H9 (cell line): Measurements from ENCODE around the gene GALNT2. TPM values are rescaled to one million over a fixed set of nuclear protein-coding genes. Genes with fewer than 3 reads are reported as not detected.

Experiments used
- DNase-seq: peaks from one replicate; pipeline ENCODE4 v3.0.0-alpha.2; 2017
- H2AFZ ChIP-seq: one replicate; pipeline ENCODE4 v1.6.1; 2013; ENCODE audit warnings: mild to moderate bottlenecking, low read length, control low read depth, moderate library complexity
- H2AK5ac ChIP-seq: 2 replicates; pipeline ENCODE4 v1.6.1; 2013; ENCODE audit warnings: low read length, control low read depth, mixed read lengths; ENCODE audit not compliant: insufficient read length
- H2BK120ac ChIP-seq: one replicate; pipeline ENCODE4 v1.6.1; 2013; ENCODE audit warnings: low read depth, mild to moderate bottlenecking, low read length, control low read depth, inconsistent platforms; ENCODE audit not compliant: poor library complexity, severe bottlenecking
- H2BK12ac ChIP-seq: 2 replicates; pipeline ENCODE4 v1.6.1; 2013; ENCODE audit warnings: low read length, control low read depth, mixed read lengths, low read depth; ENCODE audit not compliant: insufficient read length
- H2BK15ac ChIP-seq: 2 replicates; pipeline ENCODE4 v1.6.1; 2013; ENCODE audit warnings: low read depth, low read length, control low read depth
- H2BK20ac ChIP-seq: one replicate; pipeline ENCODE4 v1.6.1; 2013; ENCODE audit warnings: low read depth, mild to moderate bottlenecking, low read length, control low read depth, inconsistent platforms; ENCODE audit not compliant: poor library complexity, severe bottlenecking
- H2BK5ac ChIP-seq: 2 replicates; pipeline ENCODE4 v1.6.1; 2013; ENCODE audit warnings: low read length, control low read depth, mixed read lengths; ENCODE audit not compliant: insufficient read length
- H3K14ac ChIP-seq: 2 replicates; pipeline ENCODE4 v1.6.1; 2013; ENCODE audit warnings: low read length, control low read depth; ENCODE audit not compliant: insufficient read depth
- H3K18ac ChIP-seq: 2 replicates; pipeline ENCODE4 v1.6.1; 2013; ENCODE audit warnings: low read depth, mild to moderate bottlenecking, mixed read lengths, low read length, control low read depth; ENCODE audit not compliant: insufficient read length
- H3K23ac ChIP-seq: 2 replicates; pipeline ENCODE4 v1.6.1; 2013; ENCODE audit warnings: low read length, control low read depth, mixed read lengths, low read depth; ENCODE audit not compliant: insufficient read length
- H3K23me2 ChIP-seq: 2 replicates; pipeline ENCODE4 v1.6.1; 2013; ENCODE audit warnings: low read depth, mild to moderate bottlenecking, mixed read lengths, low read length, control low read depth; ENCODE audit not compliant: insufficient read length, poor library complexity, severe bottlenecking
- H3K27ac ChIP-seq: 2 replicates; pipeline ENCODE4 v1.5.1; 2013; ENCODE audit warnings: low read length, control low read depth, mixed read lengths, low read depth; ENCODE audit not compliant: insufficient read length
- H3K27me3 ChIP-seq: 2 replicates; pipeline ENCODE4 v1.6.1; 2013; ENCODE audit warnings: low read length, control low read depth, inconsistent platforms; ENCODE audit not compliant: insufficient read depth
- H3K4ac ChIP-seq: 2 replicates; pipeline ENCODE4 v1.6.1; 2013; ENCODE audit warnings: low read depth, mild to moderate bottlenecking, control low read depth, inconsistent platforms, low read length, moderate library complexity
- H3K4me1 ChIP-seq: 2 replicates; pipeline ENCODE4 v1.6.1; 2013; ENCODE audit warnings: low read length, control low read depth, inconsistent platforms; ENCODE audit not compliant: insufficient read depth
- H3K4me2 ChIP-seq: 2 replicates; pipeline ENCODE4 v1.6.1; 2013; ENCODE audit warnings: low read length, control low read depth, mixed read lengths; ENCODE audit not compliant: insufficient read length, insufficient read depth
- H3K56ac ChIP-seq: 2 replicates; pipeline ENCODE4 v1.6.1; 2013; ENCODE audit warnings: low read depth, mild to moderate bottlenecking, mixed read lengths, low read length, control low read depth; ENCODE audit not compliant: insufficient read length
- H3K79me1 ChIP-seq: 2 replicates; pipeline ENCODE4 v1.6.1; 2013; ENCODE audit warnings: low read depth, mild to moderate bottlenecking, moderate library complexity, low read length, control low read depth, inconsistent platforms; ENCODE audit not compliant: insufficient read depth, poor library complexity, severe bottlenecking
- H3K79me2 ChIP-seq: 2 replicates; pipeline ENCODE4 v1.6.1; 2013; ENCODE audit warnings: low read length, control low read depth, inconsistent platforms; ENCODE audit not compliant: insufficient read depth
- H3K9ac ChIP-seq: 2 replicates; pipeline ENCODE4 v1.6.1; 2013; ENCODE audit warnings: low read length, control low read depth, mixed read lengths; ENCODE audit not compliant: insufficient read length; ENCODE audit errors: extremely low read depth
- H3K9me3 ChIP-seq: one replicate; pipeline ENCODE4 v1.6.1; 2013; ENCODE audit warnings: low read depth, low read length, inconsistent platforms; ENCODE audit not compliant: control insufficient read depth
- H3T11ph ChIP-seq: one replicate; pipeline ENCODE4 v1.6.1; 2013; ENCODE audit warnings: mild to moderate bottlenecking, low read length, control low read depth, inconsistent platforms
- H4K20me1 ChIP-seq: one replicate; pipeline ENCODE4 v1.6.1; 2013; ENCODE audit not compliant: control insufficient read depth, insufficient read length, insufficient read depth
- H4K5ac ChIP-seq: 2 replicates; pipeline ENCODE4 v1.6.1; 2013; ENCODE audit warnings: low read depth, mild to moderate bottlenecking, mixed read lengths, low read length, control low read depth; ENCODE audit not compliant: insufficient read length
- H4K8ac ChIP-seq: replicated peaks from 2 replicates; pipeline ENCODE4 v1.6.1; 2013; ENCODE audit warnings: low read length, control low read depth, mixed read lengths, low read depth; ENCODE audit not compliant: insufficient read length
- H4K91ac ChIP-seq: 2 replicates; pipeline ENCODE4 v1.6.1; 2013; ENCODE audit warnings: low read depth, mild to moderate bottlenecking, moderate library complexity, mixed read lengths, low read length, control low read depth; ENCODE audit not compliant: insufficient read length
- H3K27ac Mint-ChIP-seq, 3 experiments: 2 replicates in 2 of 3; 3 replicates in 1 of 3; pipeline ENCODE4 v1.8.0; 2020 to 2021; ENCODE audit warnings: mixed read lengths in 3 of 3, mild to moderate bottlenecking in 1 of 3, moderate library complexity in 1 of 3
- H3K27me3 Mint-ChIP-seq: 2 replicates; pipeline ENCODE4 v1.8.0; 2021; ENCODE audit warnings: low read depth, mild to moderate bottlenecking, moderate library complexity, mixed read lengths
- H3K36me3 Mint-ChIP-seq, 3 experiments: 2 replicates in 2 of 3; 3 replicates in 1 of 3; pipeline ENCODE4 v1.8.0; 2020 to 2021; ENCODE audit warnings: low read depth in 3 of 3, mixed read lengths in 3 of 3; ENCODE audit not compliant: insufficient read depth in 1 of 3
- H3K4me1 Mint-ChIP-seq, 2 experiments: 2 replicates each; pipeline ENCODE4 v1.8.0; 2020; ENCODE audit warnings: mixed read lengths in 2 of 2
- H3K4me3 Mint-ChIP-seq, 2 experiments: 2 replicates in 1 of 2; 3 replicates in 1 of 2; pipeline ENCODE4 v1.8.0; 2020 to 2021; ENCODE audit warnings: mild to moderate bottlenecking in 2 of 2, mixed read lengths in 2 of 2, moderate library complexity in 1 of 2
- H3K9me3 Mint-ChIP-seq, 2 experiments: 2 replicates in 1 of 2; 3 replicates in 1 of 2; pipeline ENCODE4 v1.8.0; 2020; ENCODE audit warnings: mild to moderate bottlenecking in 2 of 2, mixed read lengths in 2 of 2, moderate library complexity in 1 of 2
- CTCF ChIP-seq: fragments of 200-600 bp; sonication (generic); conservative IDR thresholded peaks from 3 replicates; pipeline ENCODE4 v1.8.0; 2021; ENCODE audit warnings: antibody characterized with exemption, mild to moderate bottlenecking
- WGBS: extraction: QIAGEN DNeasy Blood & Tissue Kit; methylation state at CpG from one replicate; pipeline ENCODE4 v1.1.7; 2013; ENCODE audit warnings: missing lambda C conversion rate, low lambda C conversion rate, mixed read lengths; ENCODE audit not compliant: insufficient read length; ENCODE audit errors: extremely low coverage; 5-methylcytosine and 5-hydroxymethylcytosine counted together
- total RNA-seq: library from RNA; stranded (reverse); gene quantifications from 2 replicates; pipeline ENCODE4 v1.2.1, GENCODE V29; 2021

Gene GALNT2
- total RNA-seq, 1 experiment from 2014 or later = 57.6 TPM

GRCh38 chr1:230175163-230175747, 108.2 kb downstream of the GALNT2 start:
- peaks cover 9% of the 10 kb centered on the region for H3K4me1 ChIP-seq
- no peaks in the 10 kb centered on the region for H3K23me2 ChIP-seq
- no peak overlapping the region for H2BK15ac ChIP-seq
- no peak overlapping the region for H3K4me3 Mint-ChIP-seq
- no peak overlapping the region for H2BK120ac ChIP-seq
- no peak for TF ChIP-seq CTCF
- H3K9me3 ChIP-seq = no peaks in the 10 kb centered on the region
- H4K20me1 ChIP-seq = no peaks in the 10 kb centered on the region
- no peak overlapping the region for H3T11ph ChIP-seq
- H3K23ac ChIP-seq = no peak overlapping the region
- H3K9ac ChIP-seq = no peak overlapping the region
- H4K8ac ChIP-seq = no peak overlapping the region
- WGBS = no CpG with 5 or more reads among the region's 4 CpGs
- H3K56ac ChIP-seq = no peak overlapping the region
- peaks cover 8 to 13% (median 10%) of the 10 kb centered on the region in 3 experiments; a peak in 5 of 7 replicates for H3K36me3 Mint-ChIP-seq
- H3K9me3 Mint-ChIP-seq = no peaks in the 10 kb centered on the region
- H3K18ac ChIP-seq = no peak overlapping the region
- DNase-seq = peak; percentile 22
- no peak overlapping the region for H3K4me2 ChIP-seq
- no peaks in the 10 kb centered on the region for H3K27me3 Mint-ChIP-seq
- no peak overlapping the region for H3K27ac ChIP-seq
- no peak overlapping the region for H3K14ac ChIP-seq
- peaks cover 3% of the 10 kb centered on the region for H3K79me1 ChIP-seq
- no peak overlapping the region for H2AK5ac ChIP-seq
- H3K27ac Mint-ChIP-seq = no peak overlapping the region
- H4K5ac ChIP-seq = no peak overlapping the region
- no peak overlapping the region for H2BK20ac ChIP-seq
- no peak overlapping the region for H2BK12ac ChIP-seq
- H2AFZ ChIP-seq = no peak overlapping the region
- H4K91ac ChIP-seq = no peak overlapping the region
- H3K27me3 ChIP-seq = no peaks in the 10 kb centered on the region
- H3K4me1 Mint-ChIP-seq = peaks cover 29 to 44% of the 10 kb centered on the region in 2 experiments
- H3K4ac ChIP-seq = no peak overlapping the region
- H2BK5ac ChIP-seq = no peak overlapping the region
- H3K79me2 ChIP-seq = 0 out of 2 replicates have a peak, but pooled peaks cover 2% of the 10 kb centered on the region
